HUES6 (cell line): Measurements from ENCODE around the gene TMPO.
"Not testable (repeated sequence)": the region's sequence is repeated elsewhere in the genome, so short reads cannot be mapped to it uniquely, and the experiment has no call there.

ENCODE experiments used
- H3K27ac ChIP-seq: 2 replicates; pipeline ENCODE4 v1.7.0; 2013; ENCODE audit warnings: low read depth, mild to moderate bottlenecking, low read length, inconsistent platforms
- H3K27me3 ChIP-seq: 2 replicates; pipeline ENCODE4 v1.6.1; 2013; ENCODE audit warnings: low read length; ENCODE audit not compliant: control insufficient read depth, insufficient read depth
- H3K36me3 ChIP-seq: 2 replicates; pipeline ENCODE4 v1.6.1; 2013; ENCODE audit warnings: low read length; ENCODE audit not compliant: control insufficient read depth, insufficient read depth
- H3K4me1 ChIP-seq: 2 replicates; pipeline ENCODE4 v1.6.1; 2013; ENCODE audit warnings: low read length; ENCODE audit not compliant: control insufficient read depth, insufficient read depth
- H3K4me3 ChIP-seq: 2 replicates; pipeline ENCODE4 v1.5.1; 2013; ENCODE audit warnings: low read depth, low read length
- H3K9ac ChIP-seq: one replicate; pipeline ENCODE4 v1.6.1; 2013; ENCODE audit warnings: mild to moderate bottlenecking, low read length
- H3K9me3 ChIP-seq: 2 replicates; pipeline ENCODE4 v1.6.1; 2013; ENCODE audit warnings: low read depth, low read length; ENCODE audit not compliant: control insufficient read depth, insufficient read depth

The TMPO gene

GRCh38 chr12:98597313-98597712 lies 81.9 kb downstream of the TMPO start:
- H3K4me1 ChIP-seq, result peaks cover 13% of the 10 kb centered on the region
- not testable (repeated sequence) for H3K27me3 ChIP-seq, H3K9ac ChIP-seq, H3K9me3 ChIP-seq, H3K4me3 ChIP-seq, H3K27ac ChIP-seq
- peaks cover 80% of the 10 kb centered on the region for H3K36me3 ChIP-seq
